ENCODE measurements around the gene TMEM185A.
"Not testable (repeated sequence)": the region's sequence is repeated elsewhere in the genome, so short reads cannot be mapped to it uniquely, and the experiment has no call there.

Gene TMEM185A

GRCh38 chrX:149618871-149619270, 12.7 kb downstream of the TMEM185A start:
- Histone ChIP-seq H3K9me3 (ENCODE audit: insufficient read depth, low read depth, low read length) (no peaks in the 10 kb centered on the region), H3K27me3 (ENCODE audit: insufficient read depth, low read length) (no peaks in the 10 kb centered on the region), H3K27ac (ENCODE audit: low read length) (no peak overlapping the region), H3K4me1 (ENCODE audit: insufficient read depth, low read length) (no peaks in the 10 kb centered on the region), H3K9ac (ENCODE audit: low read depth, low read length) (no peak overlapping the region), H3K4me3 (ENCODE audit: low read length) (no peak overlapping the region), H3K36me3 (ENCODE audit: insufficient read depth, low read depth, low read length) (no peaks in the 10 kb centered on the region)

GRCh38 chrX:149611623-149612175, 19.9 kb downstream of the TMEM185A start:
- Histone ChIP-seq H3K27me3 (ENCODE audit: insufficient read depth, low read length) (no peaks in the 10 kb centered on the region), H3K27ac (ENCODE audit: low read length) (no peak overlapping the region), H3K9ac (ENCODE audit: low read depth, low read length) (no peak overlapping the region)

GRCh38 chrX:149610511-149610910, 21.1 kb downstream of the TMEM185A start:
- H3K27me3 ChIP-seq (ENCODE audit: insufficient read depth, low read length) = no peaks in the 10 kb centered on the region
- H3K4me3 ChIP-seq (ENCODE audit: low read length) = no peak overlapping the region
- no peaks in the 10 kb centered on the region for H3K4me1 ChIP-seq (ENCODE audit: insufficient read depth, low read length)
- H3K9ac ChIP-seq (ENCODE audit: low read depth, low read length) = no peak overlapping the region
- peaks cover 13% of the 10 kb centered on the region; the same call in 1 of the 2 replicates for H3K36me3 ChIP-seq (ENCODE audit: insufficient read depth, low read depth, low read length)
- H3K27ac ChIP-seq (ENCODE audit: low read length) = no peak overlapping the region
- no peaks in the 10 kb centered on the region for H3K9me3 ChIP-seq (ENCODE audit: insufficient read depth, low read depth, low read length)

More at GRCh38 chrX:149611623-149612175, 19.9 kb downstream of the TMEM185A start:
- H3K4me3 ChIP-seq (ENCODE audit: low read length) = no peak overlapping the region
- no peaks in the 10 kb centered on the region for H3K4me1 ChIP-seq (ENCODE audit: insufficient read depth, low read length)
- no peaks in the 10 kb centered on the region for H3K9me3 ChIP-seq (ENCODE audit: insufficient read depth, low read depth, low read length)
- peaks cover 7% of the 10 kb centered on the region; the same call in 1 of the 2 replicates for H3K36me3 ChIP-seq (ENCODE audit: insufficient read depth, low read depth, low read length)

- Histone ChIP-seq H3K4me3 (ENCODE audit: low read length) (no peak overlapping the region), H3K9me3 (ENCODE audit: insufficient read depth, low read depth, low read length) (no peaks in the 10 kb centered on the region), H3K9ac (ENCODE audit: low read depth, low read length) (no peak overlapping the region), H3K27ac (ENCODE audit: low read length) (no peak overlapping the region), H3K36me3 (ENCODE audit: insufficient read depth, low read depth, low read length) (peaks cover 19% of the 10 kb centered on the region; the same call in 1 of the 2 replicates), H3K4me1 (ENCODE audit: insufficient read depth, low read length) (no peaks in the 10 kb centered on the region), H3K27me3 (ENCODE audit: insufficient read depth, low read length) (no peaks in the 10 kb centered on the region)
Measured at GRCh38 chrX:149607699-149608098, 23.9 kb downstream of the TMEM185A start.

- not testable (repeated sequence) for H3K4me1 ChIP-seq (ENCODE audit: insufficient read depth, low read length); H3K4me3 ChIP-seq (ENCODE audit: low read length); H3K9me3 ChIP-seq (ENCODE audit: insufficient read depth, low read depth, low read length); H3K27me3 ChIP-seq (ENCODE audit: insufficient read depth, low read length); H3K9ac ChIP-seq (ENCODE audit: low read depth, low read length); H3K27ac ChIP-seq (ENCODE audit: low read length)
- peaks cover 19% of the 10 kb centered on the region; the same call in 1 of the 2 replicates for H3K36me3 ChIP-seq (ENCODE audit: insufficient read depth, low read depth, low read length)
Measured at GRCh38 chrX:149605248-149605885, 26.2 kb downstream of the TMEM185A start.

- not testable (repeated sequence) for H3K9me3 ChIP-seq (ENCODE audit: insufficient read depth, low read depth, low read length); H3K9ac ChIP-seq (ENCODE audit: low read depth, low read length); H3K36me3 ChIP-seq (ENCODE audit: insufficient read depth, low read depth, low read length); H3K27ac ChIP-seq (ENCODE audit: low read length); H3K4me3 ChIP-seq (ENCODE audit: low read length); H3K4me1 ChIP-seq (ENCODE audit: insufficient read depth, low read length); H3K27me3 ChIP-seq (ENCODE audit: insufficient read depth, low read length)
Measured at GRCh38 chrX:149598603-149599002, 33.0 kb downstream of the TMEM185A start.

GRCh38 chrX:149595943-149596342, 35.6 kb downstream of the TMEM185A start:
- not testable (repeated sequence) for H3K4me1 ChIP-seq (ENCODE audit: insufficient read depth, low read length); H3K27ac ChIP-seq (ENCODE audit: low read length); H3K36me3 ChIP-seq (ENCODE audit: insufficient read depth, low read depth, low read length); H3K9ac ChIP-seq (ENCODE audit: low read depth, low read length); H3K27me3 ChIP-seq (ENCODE audit: insufficient read depth, low read length); H3K4me3 ChIP-seq (ENCODE audit: low read length); H3K9me3 ChIP-seq (ENCODE audit: insufficient read depth, low read depth, low read length)

- H3K9ac ChIP-seq (ENCODE audit: low read depth, low read length); H3K36me3 ChIP-seq (ENCODE audit: insufficient read depth, low read depth, low read length); H3K4me1 ChIP-seq (ENCODE audit: insufficient read depth, low read length); H3K27me3 ChIP-seq (ENCODE audit: insufficient read depth, low read length); H3K9me3 ChIP-seq (ENCODE audit: insufficient read depth, low read depth, low read length); H3K4me3 ChIP-seq (ENCODE audit: low read length); H3K27ac ChIP-seq (ENCODE audit: low read length): not testable (repeated sequence)
Measured at GRCh38 chrX:149595214-149595613, 36.4 kb downstream of the TMEM185A start, which contains the start of gene HSFX2. TSS of gene HSFX2 (minus strand) at chrX:149595314. CDS start at chrX:149594700, 614 bp downstream.

GRCh38 chrX:149590993-149591392, 40.6 kb downstream of the TMEM185A start:
- not testable (repeated sequence) for H3K27me3 ChIP-seq (ENCODE audit: insufficient read depth, low read length); H3K9ac ChIP-seq (ENCODE audit: low read depth, low read length); H3K27ac ChIP-seq (ENCODE audit: low read length); H3K4me3 ChIP-seq (ENCODE audit: low read length); H3K36me3 ChIP-seq (ENCODE audit: insufficient read depth, low read depth, low read length); H3K4me1 ChIP-seq (ENCODE audit: insufficient read depth, low read length); H3K9me3 ChIP-seq (ENCODE audit: insufficient read depth, low read depth, low read length)

GRCh38 chrX:149587359-149587758, 44.2 kb downstream of the TMEM185A start, which contains the start of gene MAGEA9B:
TSS of gene MAGEA9B (minus strand) at chrX:149587459. CDS start at chrX:149583179, 4,280 bp downstream.
- H3K4me3 ChIP-seq (ENCODE audit: low read length); H3K27me3 ChIP-seq (ENCODE audit: insufficient read depth, low read length); H3K36me3 ChIP-seq (ENCODE audit: insufficient read depth, low read depth, low read length); H3K9ac ChIP-seq (ENCODE audit: low read depth, low read length); H3K27ac ChIP-seq (ENCODE audit: low read length); H3K4me1 ChIP-seq (ENCODE audit: insufficient read depth, low read length); H3K9me3 ChIP-seq (ENCODE audit: insufficient read depth, low read depth, low read length): not testable (repeated sequence)

GRCh38 chrX:149585631-149586030, 46.0 kb downstream of the TMEM185A start:
- not testable (repeated sequence) for H3K27me3 ChIP-seq (ENCODE audit: insufficient read depth, low read length); H3K9ac ChIP-seq (ENCODE audit: low read depth, low read length); H3K4me3 ChIP-seq (ENCODE audit: low read length); H3K27ac ChIP-seq (ENCODE audit: low read length); H3K4me1 ChIP-seq (ENCODE audit: insufficient read depth, low read length); H3K36me3 ChIP-seq (ENCODE audit: insufficient read depth, low read depth, low read length); H3K9me3 ChIP-seq (ENCODE audit: insufficient read depth, low read depth, low read length)

- not testable (repeated sequence) for H3K4me3 ChIP-seq (ENCODE audit: low read length); H3K27ac ChIP-seq (ENCODE audit: low read length); H3K27me3 ChIP-seq (ENCODE audit: insufficient read depth, low read length); H3K9ac ChIP-seq (ENCODE audit: low read depth, low read length); H3K36me3 ChIP-seq (ENCODE audit: insufficient read depth, low read depth, low read length); H3K9me3 ChIP-seq (ENCODE audit: insufficient read depth, low read depth, low read length); H3K4me1 ChIP-seq (ENCODE audit: insufficient read depth, low read length)
Measured at GRCh38 chrX:149573456-149573855, 58.1 kb downstream of the TMEM185A start.
